ENCODE results near the gene GPAT3. TPM values are rescaled to one million over a fixed set of nuclear protein-coding genes. Genes with fewer than 3 reads are reported as not detected.
A peak's percentile ranks its signal among the peaks of the same experiment; 100 is the strongest.

GPAT3 gene
- total RNA-seq, 1 donor from 2014 or later: 0.17 TPM

GRCh38 chr4:83639849-83640493 lies 104.1 kb downstream of the GPAT3 start:
- H3K9me3 Mint-ChIP-seq (ENCODE audit: low read depth): no peaks in the 10 kb centered on the region
- peak; percentile 49 for DNase-seq (ENCODE audit: low spot score, unreplicated experiment)

GRCh38 chr4:83643036-83643435 lies 107.1 kb downstream of the GPAT3 start:
- Mint-ChIP-seq H3K9me3 (ENCODE audit: low read depth) (no peaks in the 10 kb centered on the region), H3K27ac (no peak overlapping the region), H3K27me3 (peaks cover 17% of the 10 kb centered on the region), H3K4me3 (ENCODE audit: low read depth) (no peak overlapping the region), H3K4me1 (ENCODE audit: low read depth) (peaks cover 1% of the 10 kb centered on the region), H3K36me3 (ENCODE audit: insufficient read depth) (no peaks in the 10 kb centered on the region)
- no peak for TF ChIP-seq CTCF (IDR thresholded peaks at IDR 0.05; ENCODE audit: unreplicated experiment)
- DNase-seq (ENCODE audit: low spot score, unreplicated experiment): no peak

More at GRCh38 chr4:83639849-83640493, 104.1 kb downstream of the GPAT3 start:
- TF ChIP-seq CTCF (IDR thresholded peaks at IDR 0.05; ENCODE audit: unreplicated experiment): peak; percentile 85
- peaks cover 1% of the 10 kb centered on the region for H3K4me1 Mint-ChIP-seq (ENCODE audit: low read depth)
- H3K36me3 Mint-ChIP-seq (ENCODE audit: insufficient read depth): no peaks in the 10 kb centered on the region
- H3K4me3 Mint-ChIP-seq (ENCODE audit: low read depth): no peak overlapping the region
- peaks cover 10% of the 10 kb centered on the region for H3K27me3 Mint-ChIP-seq
- H3K27ac Mint-ChIP-seq: no peak overlapping the region

- H3K4me3 Mint-ChIP-seq (ENCODE audit: low read depth): no peak overlapping the region
- DNase-seq (ENCODE audit: low spot score, unreplicated experiment): no peak
- H3K27ac Mint-ChIP-seq: no peak overlapping the region
- no peaks in the 10 kb centered on the region for H3K9me3 Mint-ChIP-seq (ENCODE audit: low read depth)
- TF ChIP-seq CTCF (IDR thresholded peaks at IDR 0.05; ENCODE audit: unreplicated experiment): peak; percentile 94
- H3K36me3 Mint-ChIP-seq (ENCODE audit: insufficient read depth): no peaks in the 10 kb centered on the region
- peaks cover 16% of the 10 kb centered on the region for H3K27me3 Mint-ChIP-seq
- H3K4me1 Mint-ChIP-seq (ENCODE audit: low read depth): peaks cover 1% of the 10 kb centered on the region
These were observed 109.1 kb downstream of the GPAT3 start for GRCh38 chr4:83644677-83645659.

- Mint-ChIP-seq H3K27me3 (peaks cover 11% of the 10 kb centered on the region), H3K36me3 (ENCODE audit: insufficient read depth) (no peaks in the 10 kb centered on the region), H3K4me3 (ENCODE audit: low read depth) (no peak overlapping the region), H3K9me3 (ENCODE audit: low read depth) (no peaks in the 10 kb centered on the region), H3K4me1 (ENCODE audit: low read depth) (peaks cover 1% of the 10 kb centered on the region), H3K27ac (no peak overlapping the region)
- TF ChIP-seq CTCF (IDR thresholded peaks at IDR 0.05; ENCODE audit: unreplicated experiment): no peak
- no peak for DNase-seq (ENCODE audit: low spot score, unreplicated experiment)
These were observed 110.8 kb downstream of the GPAT3 start for GRCh38 chr4:83646538-83647239.

GRCh38 chr4:83651846-83652245 lies 115.9 kb downstream of the GPAT3 start:
- H3K4me1 Mint-ChIP-seq (ENCODE audit: low read depth): no peaks in the 10 kb centered on the region
- TF ChIP-seq CTCF (IDR thresholded peaks at IDR 0.05; ENCODE audit: unreplicated experiment): no peak
- H3K4me3 Mint-ChIP-seq (ENCODE audit: low read depth): no peak overlapping the region
- no peak overlapping the region for H3K27ac Mint-ChIP-seq
- H3K36me3 Mint-ChIP-seq (ENCODE audit: insufficient read depth): no peaks in the 10 kb centered on the region
- H3K9me3 Mint-ChIP-seq (ENCODE audit: low read depth): no peaks in the 10 kb centered on the region
- H3K27me3 Mint-ChIP-seq: no peaks in the 10 kb centered on the region
- no peak for DNase-seq (ENCODE audit: low spot score, unreplicated experiment)
